T-cell (primary cell): ENCODE results near the gene SEMA5B. TPM values are rescaled to one million over a fixed set of nuclear protein-coding genes. Genes with fewer than 3 reads are reported as not detected.

Experiments
- ATAC-seq, 4 experiments: fragments of 200-7000 bp in 3 of 4; fragments of 150-1000 bp in 1 of 4; cut with Tn5 transposase; replicated peaks in 1 of 4; 1 replicate in 3 of 4; 2 replicates in 1 of 4; pipeline ENCODE4 v1.10.0; 2021; ENCODE audit warnings: moderate library complexity in 3 of 4, mild to moderate bottlenecking in 2 of 4, moderate number of reproducible peaks in 1 of 4
- CTCF ChIA-PET, 2 donors: fragments of 300-600 bp; sonication (Branson Sonifier 250); formaldehyde crosslinking; loops; one replicate each; lab custom pipeline; 2022; ENCODE audit warnings: antibody characterized with exemption in 2 of 2; lab: Charles Lee
- POLR2A ChIA-PET, 2 donors: fragments of 300-600 bp; sonication (Branson Sonifier 250); formaldehyde crosslinking; loops; one replicate each; lab custom pipeline; 2022; ENCODE audit warnings: antibody characterized with exemption in 2 of 2; lab: Charles Lee
- DNase-seq, 35 experiments: peaks; one replicate each; pipeline versions ENCODE4 v3.0.0 to v3.0.0-alpha.2; 2013 to 2023
- H3K27ac ChIP-seq: one replicate; pipeline ENCODE4 v1.5.1; 2013; ENCODE audit warnings: low read length
- H3K27me3 ChIP-seq, 2 experiments: replicated peaks in 1 of 2; 1 replicate in 1 of 2; 2 replicates in 1 of 2; pipeline versions ENCODE4 v1.6.1 to v1.7.0; 2013; ENCODE audit warnings: low read length in 1 of 2, mixed read lengths in 1 of 2; ENCODE audit not compliant: control insufficient read depth in 2 of 2, insufficient read depth in 2 of 2; ENCODE audit errors: extremely low read depth in 1 of 2
- H3K36me3 ChIP-seq, 2 donors: 1 replicate in 1 of 2; 2 replicates in 1 of 2; pipeline versions ENCODE4 v1.6.1 to v1.7.0; 2013; ENCODE audit warnings: low read length in 1 of 2; ENCODE audit not compliant: control insufficient read depth in 2 of 2, insufficient read depth in 1 of 2; ENCODE audit errors: extremely low read depth in 1 of 2
- H3K4me1 ChIP-seq, 2 experiments: 1 replicate in 1 of 2; 2 replicates in 1 of 2; pipeline versions ENCODE4 v1.6.1 to v1.7.0; 2013; ENCODE audit warnings: low read length in 2 of 2, mixed read lengths in 1 of 2; ENCODE audit not compliant: insufficient read depth in 2 of 2, control insufficient read depth in 1 of 2; ENCODE audit errors: extremely low read depth in 1 of 2
- H3K4me3 ChIP-seq, 2 donors: 1 replicate in 1 of 2; 2 replicates in 1 of 2; pipeline versions ENCODE4 v1.5.1 to v1.7.0; 2013; ENCODE audit warnings: mild to moderate bottlenecking in 2 of 2, low read length in 1 of 2, moderate library complexity in 1 of 2; ENCODE audit not compliant: control insufficient read depth in 1 of 2; ENCODE audit errors: extremely low read depth in 1 of 2
- H3K9me3 ChIP-seq: 2 replicates; pipeline ENCODE4 v1.7.0; 2013
- H3K27ac Mint-ChIP-seq, 2 donors: one replicate each; pipeline ENCODE4 v1.8.0; 2020 to 2021; ENCODE audit warnings: mild to moderate bottlenecking in 2 of 2, mixed read lengths in 2 of 2
- H3K27me3 Mint-ChIP-seq, 2 donors: one replicate each; pipeline ENCODE4 v1.8.0; 2021 to 2022; ENCODE audit warnings: mixed read lengths in 2 of 2
- H3K36me3 Mint-ChIP-seq: one replicate; pipeline ENCODE4 v1.8.0; 2021; ENCODE audit warnings: mixed read lengths
- H3K4me1 Mint-ChIP-seq, 3 donors: one replicate each; pipeline ENCODE4 v1.8.0; 2020 to 2022; ENCODE audit warnings: mixed read lengths in 3 of 3, mild to moderate bottlenecking in 1 of 3
- H3K4me3 Mint-ChIP-seq, 3 donors: one replicate each; pipeline ENCODE4 v1.8.0; 2020 to 2022; ENCODE audit warnings: mild to moderate bottlenecking in 3 of 3, mixed read lengths in 3 of 3, moderate library complexity in 3 of 3
- H3K9me3 Mint-ChIP-seq, 3 donors: one replicate each; pipeline ENCODE4 v1.8.0; 2020 to 2022; ENCODE audit warnings: mixed read lengths in 3 of 3
- WGBS: methylation state at CpG from one replicate; pipeline ENCODE4 v1.1.5; 2013; ENCODE audit warnings: missing lambda C conversion rate; ENCODE audit not compliant: insufficient coverage; 5-methylcytosine and 5-hydroxymethylcytosine counted together
- total RNA-seq, 35 experiments: library from RNA in 6 of 35; stranded (reverse) in 6 of 35; fragments of 120-200 nt in 1 of 35; gene quantifications; one replicate each; pipeline versions ENCODE4 v1.2.1 to v1.2.4 and lab custom pipeline; 2013 to 2026

SEMA5B gene
- total RNA-seq, 5 donors from 2014 or later (not counting 1 experiment from before 2014, with no cell fraction given) = 0.08 to 0.32 (median 0.21) TPM; not detected in 1

GRCh38 chr3:122952520-122952919, 75.0 kb downstream of the SEMA5B start:
- Histone ChIP-seq H3K9me3 (no peaks in the 10 kb centered on the region), H3K27ac (no peak overlapping the region), H3K27me3 (peaks cover 0 to 17% of the 10 kb centered on the region in 2 experiments), H3K4me3 (no peak overlapping the region), H3K36me3 (no peaks in the 10 kb centered on the region), H3K4me1 (no peaks in the 10 kb centered on the region)
- WGBS = 47% methylated on average over 2 of the region's 3 CpGs
- POLR2A ChIA-PET = no interaction called here
- Mint-ChIP-seq H3K36me3 (no peaks in the 10 kb centered on the region), H3K27me3 (peaks cover 4 to 13% of the 10 kb centered on the region in 2 donors), H3K9me3 (no peaks in the 10 kb centered on the region), H3K4me1 (no peaks in the 10 kb centered on the region), H3K4me3 (no peak overlapping the region), H3K27ac (no peak overlapping the region)
- DNase-seq (no peak), ATAC-seq (no peak)
- CTCF ChIA-PET = no interaction called here

GRCh38 chr3:122948408-122948807, 79.2 kb downstream of the SEMA5B start:
- Mint-ChIP-seq H3K4me1 (no peaks in the 10 kb centered on the region), H3K27me3 (peaks cover 5 to 6% of the 10 kb centered on the region in 2 donors), H3K9me3 (no peaks in the 10 kb centered on the region), H3K36me3 (no peaks in the 10 kb centered on the region), H3K27ac (no peak overlapping the region), H3K4me3 (no peak overlapping the region)
- Histone ChIP-seq H3K4me1 (no peaks in the 10 kb centered on the region), H3K4me3 (no peak overlapping the region), H3K27me3 (peaks cover 0 to 9% of the 10 kb centered on the region in 2 experiments), H3K27ac (no peak overlapping the region), H3K36me3 (no peaks in the 10 kb centered on the region), H3K9me3 (no peaks in the 10 kb centered on the region)
- POLR2A ChIA-PET = no interaction called here
- CTCF ChIA-PET = no interaction called here
- no peak for ATAC-seq
- 79% methylated on average over 4 of the region's 7 CpGs for WGBS
- no peak for DNase-seq

GRCh38 chr3:122947738-122948137, 79.8 kb downstream of the SEMA5B start:
- ATAC-seq (no peak), DNase-seq (no peak)
- Mint-ChIP-seq H3K4me3 (no peak overlapping the region), H3K4me1 (no peaks in the 10 kb centered on the region), H3K9me3 (no peaks in the 10 kb centered on the region), H3K27ac (no peak overlapping the region), H3K36me3 (no peaks in the 10 kb centered on the region), H3K27me3 (peaks cover 5 to 6% of the 10 kb centered on the region in 2 donors)
- CTCF ChIA-PET = no interaction called here
- no peaks in the 10 kb centered on the region for H3K9me3 ChIP-seq
- H3K36me3 ChIP-seq = no peaks in the 10 kb centered on the region
- no peak overlapping the region for H3K4me3 ChIP-seq
- H3K27me3 ChIP-seq = peaks cover 0 to 16% of the 10 kb centered on the region in 2 experiments
- no CpG with 5 or more reads among the region's 2 CpGs for WGBS
- no peak overlapping the region for H3K27ac ChIP-seq
- POLR2A ChIA-PET = no interaction called here
- H3K4me1 ChIP-seq = peaks cover 0 to 5% of the 10 kb centered on the region in 2 experiments

GRCh38 chr3:122947196-122947595, 80.4 kb downstream of the SEMA5B start:
- Histone ChIP-seq H3K9me3 (no peaks in the 10 kb centered on the region), H3K4me1 (peaks cover 0 to 11% of the 10 kb centered on the region in 2 experiments), H3K4me3 (no peak overlapping the region), H3K27ac (no peak overlapping the region), H3K27me3 (peaks cover 0 to 21% of the 10 kb centered on the region in 2 experiments), H3K36me3 (no peaks in the 10 kb centered on the region)
- 81% methylated on average over 7 of the region's 7 CpGs for WGBS
- Mint-ChIP-seq H3K9me3 (no peaks in the 10 kb centered on the region), H3K4me3 (no peak overlapping the region), H3K27me3 (peaks cover 5 to 6% of the 10 kb centered on the region in 2 donors), H3K36me3 (no peaks in the 10 kb centered on the region), H3K4me1 (no peaks in the 10 kb centered on the region), H3K27ac (no peak overlapping the region)
- ATAC-seq (no peak), DNase-seq (no peak)
- POLR2A ChIA-PET = no interaction called here
- CTCF ChIA-PET = no interaction called here

DNA sequence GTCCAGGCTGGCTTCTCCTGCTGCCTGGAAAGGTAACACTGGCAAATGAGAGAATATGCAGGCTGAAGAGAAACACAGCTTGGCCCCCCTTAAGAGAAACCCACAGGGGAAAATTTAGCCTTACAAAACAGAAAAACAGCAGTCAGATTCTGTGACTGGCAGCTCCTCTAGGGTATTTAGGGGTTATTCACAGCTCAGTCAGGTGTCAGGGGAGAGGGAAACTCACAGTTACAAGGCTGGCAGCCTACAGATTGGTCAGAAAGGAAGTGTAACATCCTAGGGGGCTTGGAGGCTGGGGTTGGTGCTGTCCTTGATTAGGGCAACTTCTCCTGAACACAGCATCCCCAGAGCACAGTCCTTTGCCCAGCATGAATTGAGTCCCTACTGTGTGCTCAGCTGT, 81.4 kb downstream of the SEMA5B start:
- no peaks in the 10 kb centered on the region for H3K36me3 Mint-ChIP-seq
- CTCF ChIA-PET = interaction anchor here in 1 of 2 donors (1.0 kb wide), 1 partner anchor 9 kb away, joined by 3 read pairs; no protein-coding TSS in a partner anchor

DNA sequence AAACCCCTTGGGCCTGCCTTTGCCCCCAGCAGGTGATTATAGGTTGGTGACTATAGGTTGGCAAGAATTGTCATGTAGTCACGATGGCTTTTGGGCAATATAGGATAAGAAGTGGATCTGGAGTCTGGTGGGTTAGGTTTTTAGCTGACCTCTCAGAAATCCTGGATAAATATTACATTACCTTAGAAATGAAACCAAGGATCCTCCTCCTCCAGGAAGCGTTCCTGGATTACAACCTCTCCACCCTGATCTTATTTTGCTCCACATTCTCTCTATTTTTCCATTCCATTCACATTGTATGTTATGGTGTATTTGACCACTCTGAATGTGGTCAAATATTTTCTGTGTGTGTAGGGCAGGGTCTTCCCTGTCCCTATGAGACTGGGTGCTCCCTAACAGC, 82.3 kb downstream of the SEMA5B start:
- peaks cover 0 to 24% of the 10 kb centered on the region in 2 experiments for H3K27me3 ChIP-seq
- Mint-ChIP-seq H3K9me3 (no peaks in the 10 kb centered on the region), H3K27me3 (peaks cover 5 to 9% of the 10 kb centered on the region in 2 donors), H3K27ac (no peak overlapping the region), H3K4me3 (no peak overlapping the region), H3K4me1 (peaks cover 6 to 10% (median 10%) of the 10 kb centered on the region in 3 donors), H3K36me3 (no peaks in the 10 kb centered on the region)
- H3K36me3 ChIP-seq = no peaks in the 10 kb centered on the region
- DNase-seq (no peak), ATAC-seq (no peak)
- ChIA-PET CTCF (interaction anchor here in 1 of 2 donors (1.0 kb wide), 1 partner anchor 9 kb away, joined by 3 read pairs; no protein-coding TSS in a partner anchor), POLR2A (no interaction called here)
- no peak overlapping the region for H3K4me3 ChIP-seq
- no peaks in the 10 kb centered on the region for H3K9me3 ChIP-seq
- H3K4me1 ChIP-seq = peaks cover 0 to 26% of the 10 kb centered on the region in 2 experiments
- WGBS = no CpG with 5 or more reads among the region's 2 CpGs
- no peak overlapping the region for H3K27ac ChIP-seq

More for the DNA sequence above, 81.4 kb downstream of the SEMA5B start:
- H3K9me3 ChIP-seq = no peaks in the 10 kb centered on the region
- H3K4me3 Mint-ChIP-seq = no peak overlapping the region
- H3K27me3 ChIP-seq = peaks cover 0 to 24% of the 10 kb centered on the region in 2 experiments
- no peaks in the 10 kb centered on the region for H3K9me3 Mint-ChIP-seq
- H3K4me1 Mint-ChIP-seq = peaks cover 0 to 4% (median 4%) of the 10 kb centered on the region in 3 donors
- POLR2A ChIA-PET = interaction anchor here in 1 of 2 donors (0.6 kb wide), 1 partner anchor 38 kb away, joined by 3 read pairs; no protein-coding TSS in a partner anchor
- no peak for ATAC-seq
- no peak overlapping the region for H3K27ac Mint-ChIP-seq
- H3K36me3 ChIP-seq = no peaks in the 10 kb centered on the region
- peaks cover 5 to 6% of the 10 kb centered on the region in 2 donors for H3K27me3 Mint-ChIP-seq
- no peak overlapping the region for H3K4me3 ChIP-seq
- DNase-seq = no peak
- H3K4me1 ChIP-seq = peaks cover 0 to 17% of the 10 kb centered on the region in 2 experiments
- H3K27ac ChIP-seq = no peak overlapping the region
